Trophoblast cell (in vitro differentiated cells and primary cell): Measurements from ENCODE around the gene MFSD6.

ENCODE experiments used
- DNase-seq, 2 donors: peaks; one replicate each; pipeline ENCODE4 v3.0.0-alpha.2; 2016
- H2AFZ ChIP-seq: 2 replicates; pipeline ENCODE4 v1.6.1; 2013; ENCODE audit warnings: low read length, moderate library complexity, mild to moderate bottlenecking; ENCODE audit not compliant: insufficient read depth, poor library complexity
- H2AK5ac ChIP-seq: 2 replicates; pipeline ENCODE4 v1.6.1; 2013; ENCODE audit warnings: mild to moderate bottlenecking, low read length
- H2BK120ac ChIP-seq: 2 replicates; pipeline ENCODE4 v1.6.1; 2013; ENCODE audit warnings: low read length, mild to moderate bottlenecking, moderate library complexity; ENCODE audit not compliant: insufficient read depth, poor library complexity
- H2BK12ac ChIP-seq: 2 replicates; pipeline ENCODE4 v1.6.1; 2013; ENCODE audit warnings: mild to moderate bottlenecking, low read length, moderate library complexity
- H2BK5ac ChIP-seq: 2 replicates; pipeline ENCODE4 v1.6.1; 2013; ENCODE audit warnings: low read length, low read depth, moderate library complexity, mild to moderate bottlenecking; ENCODE audit not compliant: poor library complexity
- H3K14ac ChIP-seq: 2 replicates; pipeline ENCODE4 v1.6.1; 2013; ENCODE audit warnings: mild to moderate bottlenecking, low read length
- H3K18ac ChIP-seq: 2 replicates; pipeline ENCODE4 v1.6.1; 2013; ENCODE audit warnings: mild to moderate bottlenecking, low read length
- H3K23ac ChIP-seq: 2 replicates; pipeline ENCODE4 v1.6.1; 2013; ENCODE audit warnings: low read length
- H3K27ac ChIP-seq: 2 replicates; pipeline ENCODE4 v1.5.1; 2013; ENCODE audit warnings: low read depth, mild to moderate bottlenecking, inconsistent platforms, low read length, moderate library complexity
- H3K27me3 ChIP-seq: 2 replicates; pipeline ENCODE4 v1.6.1; 2013; ENCODE audit warnings: inconsistent platforms, mild to moderate bottlenecking, low read length, moderate library complexity; ENCODE audit not compliant: insufficient read depth
- H3K36me3 ChIP-seq, 2 experiments: 1 replicate in 1 of 2; 2 replicates in 1 of 2; pipeline ENCODE4 v1.6.1; 2013; ENCODE audit warnings: low read length in 2 of 2, mild to moderate bottlenecking in 2 of 2, moderate library complexity in 1 of 2; ENCODE audit not compliant: insufficient read depth in 2 of 2, control insufficient read depth in 1 of 2
- H3K4ac ChIP-seq: 2 replicates; pipeline ENCODE4 v1.6.1; 2013; ENCODE audit warnings: low read depth, mild to moderate bottlenecking, low read length, moderate library complexity
- H3K4me1 ChIP-seq, 2 experiments: 1 replicate in 1 of 2; 2 replicates in 1 of 2; pipeline ENCODE4 v1.6.1; 2013; ENCODE audit warnings: low read length in 2 of 2, mild to moderate bottlenecking in 2 of 2, moderate library complexity in 1 of 2; ENCODE audit not compliant: insufficient read depth in 2 of 2, control insufficient read depth in 1 of 2
- H3K4me2 ChIP-seq: 2 replicates; pipeline ENCODE4 v1.6.1; 2013; ENCODE audit warnings: inconsistent platforms, mild to moderate bottlenecking, low read length, moderate library complexity
- H3K4me3 ChIP-seq: 2 replicates; pipeline ENCODE4 v1.5.1; 2013; ENCODE audit warnings: mild to moderate bottlenecking, low read depth, low read length, inconsistent platforms
- H3K79me1 ChIP-seq: one replicate; pipeline ENCODE4 v1.6.1; 2013; ENCODE audit warnings: low read length
- H3K79me2 ChIP-seq: 2 replicates; pipeline ENCODE4 v1.6.1; 2013; ENCODE audit warnings: low read length, mild to moderate bottlenecking; ENCODE audit not compliant: control insufficient read depth, insufficient read depth, poor library complexity
- H3K9ac ChIP-seq: 2 replicates; pipeline ENCODE4 v1.6.1; 2013; ENCODE audit warnings: mild to moderate bottlenecking, low read length
- H3K9me3 ChIP-seq: 2 replicates; pipeline ENCODE4 v1.6.1; 2013; ENCODE audit warnings: low read depth, mild to moderate bottlenecking, control low read depth, inconsistent platforms, low read length; ENCODE audit not compliant: insufficient read depth
- H4K12ac ChIP-seq: 2 replicates; pipeline ENCODE4 v1.6.1; 2013; ENCODE audit warnings: low read depth, mild to moderate bottlenecking, low read length, moderate library complexity
- H4K8ac ChIP-seq: 2 replicates; pipeline ENCODE4 v1.6.1; 2013; ENCODE audit warnings: low read depth, mild to moderate bottlenecking, low read length, moderate library complexity
- H4K91ac ChIP-seq: one replicate; pipeline ENCODE4 v1.6.1; 2013; ENCODE audit warnings: low read depth, mild to moderate bottlenecking, low read length, moderate library complexity
- WGBS: extraction: QIAGEN DNeasy Blood & Tissue Kit; methylation state at CpG from one replicate; pipeline ENCODE4 v1.1.7; 2013; ENCODE audit warnings: missing lambda C conversion rate; ENCODE audit not compliant: insufficient read length, insufficient coverage; ENCODE audit errors: extremely low coverage; 5-methylcytosine and 5-hydroxymethylcytosine counted together

MFSD6 gene

GRCh38 chr2:190532581-190532980 lies 124.4 kb downstream of the MFSD6 start:
- Histone ChIP-seq H2AK5ac (no peak overlapping the region), H2BK12ac (no peak overlapping the region), H4K91ac (no peak overlapping the region), H3K79me1 (peaks cover 18% of the 10 kb centered on the region), H2BK5ac (no peak overlapping the region), H3K18ac (no peak overlapping the region), H3K4me1 (peaks cover 15 to 22% of the 10 kb centered on the region in 2 experiments), H3K27ac (no peak overlapping the region), H3K27me3 (no peaks in the 10 kb centered on the region), H3K4me3 (no peak overlapping the region), H3K36me3 (no peaks in the 10 kb centered on the region), H4K12ac (no peak overlapping the region), H3K14ac (no peak overlapping the region), H3K9me3 (no peaks in the 10 kb centered on the region), H2BK120ac (no peak overlapping the region), H3K4me2 (no peak overlapping the region), H3K9ac (no peak overlapping the region), H4K8ac (no peak overlapping the region), H2AFZ (no peak overlapping the region), H3K23ac (no peak overlapping the region), H3K4ac (no peak overlapping the region), H3K79me2 (peaks cover 9% of the 10 kb centered on the region)
- WGBS, result no CpG with 5 or more reads among the region's 4 CpGs
- DNase-seq, result no peak

- H3K4me1 ChIP-seq, result peaks cover 15 to 16% of the 10 kb centered on the region in 2 experiments
- peak overlapping the region; percentile 76 for H2BK12ac ChIP-seq
- no peak overlapping the region for H3K23ac ChIP-seq
- no CpG with 5 or more reads among the region's 10 CpGs for WGBS
- H2AK5ac ChIP-seq, result peak overlapping the region; percentile 42
- H4K91ac ChIP-seq, result peak overlapping the region; percentile 89
- peak overlapping the region; percentile 62 for H2AFZ ChIP-seq
- H3K14ac ChIP-seq, result peak overlapping the region; percentile 62
- no peak overlapping the region for H3K9ac ChIP-seq
- no peaks in the 10 kb centered on the region for H3K9me3 ChIP-seq
- no peaks in the 10 kb centered on the region for H3K36me3 ChIP-seq
- H3K79me1 ChIP-seq, result peaks cover 15% of the 10 kb centered on the region
- DNase-seq, result no peak
- H3K4me3 ChIP-seq, result peak overlapping the region; percentile 38
- peak overlapping the region; percentile 75 for H3K4me2 ChIP-seq
- H2BK120ac ChIP-seq, result peak overlapping the region; percentile 91
- H3K4ac ChIP-seq, result peak overlapping the region; percentile 30
- H4K12ac ChIP-seq, result peak overlapping the region; percentile 78
- H2BK5ac ChIP-seq, result no peak overlapping the region
- peak overlapping the region; percentile 77 for H3K18ac ChIP-seq
- no peaks in the 10 kb centered on the region for H3K27me3 ChIP-seq
- H3K79me2 ChIP-seq, result peaks cover 9% of the 10 kb centered on the region
- H4K8ac ChIP-seq, result peak overlapping the region; percentile 96
- no peak overlapping the region for H3K27ac ChIP-seq
These were observed 125.2 kb downstream of the MFSD6 start for GRCh38 chr2:190533175-190533967.

GRCh38 chr2:190533968-190534309 lies 125.8 kb downstream of the MFSD6 start:
- peak overlapping the region; percentile 84 for H3K4me3 ChIP-seq
- H2BK5ac ChIP-seq, result peak overlapping the region; percentile 70
- peak overlapping the region; percentile 73 for H3K9ac ChIP-seq
- H4K91ac ChIP-seq, result peak overlapping the region; percentile 89
- H3K79me1 ChIP-seq, result peaks cover 13% of the 10 kb centered on the region
- H2BK120ac ChIP-seq, result peak overlapping the region; percentile 91
- WGBS, result no CpG with 5 or more reads among the region's 13 CpGs
- peak overlapping the region; percentile 42 for H2AK5ac ChIP-seq
- H2AFZ ChIP-seq, result peak overlapping the region; percentile 62
- peak overlapping the region; percentile 78 for H4K12ac ChIP-seq
- peak overlapping the region; percentile 75 for H3K4me2 ChIP-seq
- no peaks in the 10 kb centered on the region for H3K27me3 ChIP-seq
- no peaks in the 10 kb centered on the region for H3K9me3 ChIP-seq
- H3K79me2 ChIP-seq, result peaks cover 9% of the 10 kb centered on the region
- peak overlapping the region; percentile 62 for H3K14ac ChIP-seq
- peak overlapping the region; percentile 76 for H2BK12ac ChIP-seq
- H3K27ac ChIP-seq, result peak overlapping the region; percentile 84
- DNase-seq, result peak; percentile 29 to 66
- H3K18ac ChIP-seq, result peak overlapping the region; percentile 77
- H3K23ac ChIP-seq, result no peak overlapping the region
- no peaks in the 10 kb centered on the region for H3K36me3 ChIP-seq
- peaks cover 12 to 16% of the 10 kb centered on the region in 2 experiments for H3K4me1 ChIP-seq
- H4K8ac ChIP-seq, result peak overlapping the region; percentile 96
- peak overlapping the region; percentile 39 for H3K4ac ChIP-seq

GRCh38 chr2:190534310-190535120 lies 126.4 kb downstream of the MFSD6 start, which contains the start of gene NEMP2:
NEMP2 (minus strand) TSS chr2:190534722; CDS start chr2:190534655, 67 bp downstream.
- peak within 1 kb of the TSS; percentile 70 for H2BK5ac ChIP-seq
- WGBS, result no CpG with 5 or more reads among the region's 92 CpGs
- peak within 1 kb of the TSS; percentile 42 for H2AK5ac ChIP-seq
- no peaks in the 10 kb centered on the region for H3K27me3 ChIP-seq
- peak within 1 kb of the TSS; percentile 76 for H2BK12ac ChIP-seq
- H2BK120ac ChIP-seq, result peak within 1 kb of the TSS; percentile 91
- H4K91ac ChIP-seq, result peak within 1 kb of the TSS; percentile 89
- H3K4me3 ChIP-seq, result peak within 1 kb of the TSS; percentile 84
- H3K23ac ChIP-seq, result no peak within 1 kb of the TSS
- peak within 1 kb of the TSS; percentile 39 for H3K4ac ChIP-seq
- H3K36me3 ChIP-seq, result no peaks in the 10 kb centered on the region
- H4K8ac ChIP-seq, result peak within 1 kb of the TSS; percentile 96
- H3K9ac ChIP-seq, result peak within 1 kb of the TSS; percentile 80
- H3K79me2 ChIP-seq, result peaks cover 9% of the 10 kb centered on the region
- H3K14ac ChIP-seq, result peak within 1 kb of the TSS; percentile 62
- H3K79me1 ChIP-seq, result peaks cover 13% of the 10 kb centered on the region
- H4K12ac ChIP-seq, result peak within 1 kb of the TSS; percentile 78
- H3K18ac ChIP-seq, result peak within 1 kb of the TSS; percentile 77
- peak within 1 kb of the TSS; percentile 75 for H3K4me2 ChIP-seq
- H3K9me3 ChIP-seq, result no peaks in the 10 kb centered on the region
- peak within 1 kb of the TSS; percentile 62 for H2AFZ ChIP-seq
- peak; percentile 70 to 84 for DNase-seq
- peak within 1 kb of the TSS; percentile 84 for H3K27ac ChIP-seq
- peaks cover 10 to 13% of the 10 kb centered on the region in 2 experiments for H3K4me1 ChIP-seq
